Heart left ventricle (tissue), 16 donors: Measurements from ENCODE around the gene BIRC5. TPM values are rescaled to one million over a fixed set of nuclear protein-coding genes. Genes with fewer than 3 reads are reported as not detected.

Experiments
- ATAC-seq, 4 donors: fragments of 200-7000 bp; cut with Tn5 transposase; one replicate each; pipeline ENCODE4 v1.9.1; 2020 to 2022; ENCODE audit warnings: moderate library complexity in 4 of 4, mild to moderate bottlenecking in 3 of 4, moderate number of reproducible peaks in 1 of 4
- DNase-seq, 5 donors: peaks; one replicate each; pipeline ENCODE4 v3.0.0-alpha.2; 2020
- H3K27ac ChIP-seq, 12 donors: fragments of 200-600 bp; sonication (generic) in 4 of 12; one replicate each; pipeline versions ENCODE4 v1.5.0 to v1.8.0; 2016 to 2022; ENCODE audit warnings: mild to moderate bottlenecking in 2 of 12
- H3K27me3 ChIP-seq, 9 donors: fragments of 200-600 bp; sonication (generic) in 2 of 9; one replicate each; pipeline versions ENCODE4 v1.5.1 to v1.8.0; 2016 to 2022; ENCODE audit warnings: mild to moderate bottlenecking in 3 of 9
- H3K36me3 ChIP-seq, 9 donors: fragments of 200-600 bp; sonication (generic) in 2 of 9; one replicate each; pipeline versions ENCODE4 v1.5.0 to v1.8.0; 2018 to 2022; ENCODE audit warnings: mild to moderate bottlenecking in 2 of 9
- H3K4me1 ChIP-seq, 12 donors: fragments of 200-600 bp; sonication (generic) in 4 of 12; one replicate each; pipeline versions ENCODE4 v1.5.0 to v1.8.0; 2016 to 2022; ENCODE audit warnings: mild to moderate bottlenecking in 3 of 12
- H3K4me3 ChIP-seq, 12 donors: fragments of 200-600 bp; sonication (generic) in 4 of 12; one replicate each; pipeline versions ENCODE4 v1.5.0 to v1.8.0; 2017 to 2022; ENCODE audit warnings: mild to moderate bottlenecking in 9 of 12, moderate library complexity in 4 of 12
- H3K9me3 ChIP-seq, 12 donors: fragments of 200-600 bp; sonication (generic) in 4 of 12; one replicate each; pipeline versions ENCODE4 v1.5.0 to v1.8.0; 2016 to 2022; ENCODE audit warnings: mild to moderate bottlenecking in 1 of 12
- CTCF ChIP-seq, 12 donors: fragments of 200-600 bp; sonication (generic) in 4 of 12; IDR thresholded peaks; one replicate each; pipeline versions ENCODE4 v1.5.0 to v1.8.0; 2018 to 2022; ENCODE audit warnings: antibody characterized with exemption in 12 of 12, mild to moderate bottlenecking in 5 of 12
- POLR2A ChIP-seq, 2 donors: fragments of 450-650 bp; IDR thresholded peaks; one replicate each; pipeline ENCODE4 v1.6.1; 2017; ENCODE audit warnings: antibody characterized with exemption in 2 of 2, mild to moderate bottlenecking in 2 of 2, moderate library complexity in 2 of 2
- WGBS, 4 donors: extraction: QIAGEN DNeasy Blood & Tissue Kit in 2 of 4; methylation state at CpG; one replicate each; pipeline versions ENCODE4 v1.1.5 to v1.1.7; 2013 to 2018; 5-methylcytosine and 5-hydroxymethylcytosine counted together
- intact Hi-C, 10 donors: fragments of 100-400 bp; cut with DNase I; formaldehyde crosslinking; loops; one replicate each; pipeline versions ENCODE4 v1.11.1 to v1.14.2; 2022
- polyA plus RNA-seq, 2 donors: library from polyadenylated mRNA; stranded (reverse); fragments of 200-250 nt; gene quantifications; one replicate each; pipeline ENCODE4 v1.2.3, GENCODE V29; 2013
- total RNA-seq, 9 donors: library from RNA; depleted of rRNA in 2 of 9; stranded (reverse); fragments of >200 nt in 2 of 9; fragmentation: NEBNext Ultra II Directional in 3 of 9; extraction: Animal tissue kit (Norgen Biotek cat#: 25700) in 3 of 9; gene quantifications; one replicate each; pipeline versions ENCODE4 v1.1.0 to v1.2.4, GENCODE V29; 2016 to 2023
- donor health status: ischemic (EF 13 %, LVEDD 7.1; RV severe dilation, severe dysfunction).
- donor health status: healthy with polysubstance abuse.
- donor health status: DM: no; HTN: yes; CAD: no.
- donor health status: DM: no; HTN: no; CAD: no.
- donor health status: ischemic (EF 25% LVEDD 6.9; RV normal size, moderate dysfunction).
- donor health status: ischemic (EF 25% LVEDD 5.7; RV mildly dilated, moderate dysfunction).
- donor health status: healthy.
- donor health status: DM: yes; HTN: yes; CAD: no.
- donor health status: ischemic (EF 35%, LVEDD 5.7; RV mildly dilated, moderate dysfunction).
- donor health status: nonischemic (EF 11% LVEDD 7.7; RV severe dilation, severe dysfunction).
- donor health status: DM: yes; HTN: yes; CAD: no.
- donor health status: PGD.
- donor health status: ischemic (EF 29% LVEDD 5.4; RV normal size, mild dysfunction).
- donor health status: nonischemic (EF 23%, LVEDD 6.1; RV moderate dilation, normal function).

BIRC5 gene
- total and polyA plus RNA-seq, 11 donors: 0.11 to 10.9 (median 0.85) TPM; not detected in 2

GRCh38 chr17:78249074-78249817, 35.2 kb downstream of the BIRC5 start:
- 80 to 86% (median 84%) methylated on average over 8 to 16 of the region's 16 CpGs for WGBS, 4 donors
- Histone ChIP-seq H3K27me3 (no peaks in the 10 kb centered on the region), H3K4me1 (peaks cover 0 to 33% (median 13%) of the 10 kb centered on the region in 12 donors), H3K9me3 (peaks cover 0 to 5% (median 0%) of the 10 kb centered on the region in 12 donors), H3K27ac (peak overlapping the region in 7 of 12 donors; percentile 54 to 75 (median 73)), H3K4me3 (peak overlapping the region in 3 of 12 donors; percentile 15 to 38 (median 33)), H3K36me3 (no peaks in the 10 kb centered on the region)
- intact Hi-C loops: no loop called here
- DNase-seq (peak in 2 of 5 donors; percentile 24 to 55), ATAC-seq (no peak)
- no peak for TF ChIP-seq CTCF (IDR thresholded peaks at IDR 0.05)

- peak in 2 of 5 donors; percentile 14 to 54 for DNase-seq
Measured at GRCh38 chr17:78249818-78250806, 36.1 kb downstream of the BIRC5 start.

GRCh38 chr17:78250891-78251772, 37.1 kb downstream of the BIRC5 start:
- WGBS, 4 donors: 26 to 64% (median 35%) methylated on average over 12 to 27 of the region's 27 CpGs
- ATAC-seq: peak; percentile 60 to 80 (median 76)
- Histone ChIP-seq H3K27ac (peak overlapping the region in 1 of 12 donors; percentile 64), H3K27me3 (no peaks in the 10 kb centered on the region), H3K9me3 (no peaks in the 10 kb centered on the region), H3K4me1 (peaks cover 0 to 45% (median 13%) of the 10 kb centered on the region in 12 donors), H3K4me3 (peak overlapping the region in 2 of 12 donors; percentile 18 to 38), H3K36me3 (no peaks in the 10 kb centered on the region)
- TF ChIP-seq CTCF (IDR thresholded peaks at IDR 0.05) (peak; percentile 97 to 100 (median 100)), POLR2A (IDR thresholded peaks at IDR 0.05) (peak in 1 of 2 donors; percentile 19)
- intact Hi-C loops: loop anchor here in 9 of 10 donors (1.0 to 5.0 kb wide), 10 partner anchors 64 to 172 kb away; partner anchors contain the start of genes TMC6 (in 2 of the 9), AFMID (in 1 of the 9) and TK1 (in 1 of the 9)
- DNase-seq: peak; percentile 83 to 93 (median 86)

More at GRCh38 chr17:78249818-78250806, 36.1 kb downstream of the BIRC5 start:
- ATAC-seq: no peak
- Histone ChIP-seq H3K27ac (peak overlapping the region in 1 of 12 donors; percentile 64), H3K27me3 (no peaks in the 10 kb centered on the region), H3K9me3 (peaks cover 0 to 5% (median 0%) of the 10 kb centered on the region in 12 donors), H3K4me3 (peak overlapping the region in 2 of 12 donors; percentile 18 to 38), H3K36me3 (no peaks in the 10 kb centered on the region), H3K4me1 (peaks cover 0 to 35% (median 13%) of the 10 kb centered on the region in 12 donors)
- TF ChIP-seq POLR2A (IDR thresholded peaks at IDR 0.05) (no peak), CTCF (IDR thresholded peaks at IDR 0.05) (no peak)
- intact Hi-C loops: loop anchor here in 9 of 10 donors (1.0 to 5.0 kb wide), 9 partner anchors 63 to 173 kb away; partner anchors contain the start of genes TMC6 (in 2 of the 9), AFMID (in 1 of the 9) and TK1 (in 1 of the 9)
- 67 to 77% (median 73%) methylated on average over 12 to 20 of the region's 20 CpGs for WGBS, 4 donors
